HCT116 (cell line): ENCODE results near the gene ANO3. TPM values are rescaled to one million over a fixed set of nuclear protein-coding genes. Genes with fewer than 3 reads are reported as not detected.

Experiments used
- ATAC-seq: fragments of 200-7000 bp; cut with Tn5 transposase; 2 replicates; pipeline ENCODE4 v1.9.1; 2020; ENCODE audit warnings: mild to moderate bottlenecking, moderate library complexity
- BruUV-seq: library from RNA; stranded (reverse); fragments of 400-500 nt; replicated peaks from 2 replicates; lab custom pipeline; 2021; lab: Mats Ljungman, UMichigan
- CTCF ChIA-PET: fragments of 300-600 bp; sonication (Branson Sonifier 250); formaldehyde crosslinking; loops from one replicate; lab custom pipeline; 2021; ENCODE audit warnings: antibody characterized with exemption; lab: Charles Lee
- POLR2A ChIA-PET: fragments of 300-600, 350-600 bp; sonication (Branson Sonifier 250); formaldehyde crosslinking; loops from one replicate; lab custom pipeline; 2021; ENCODE audit warnings: antibody characterized with exemption; lab: Charles Lee
- RAD21 ChIA-PET, 2 experiments: fragments of 300-600 bp; sonication (Branson Sonifier 250); formaldehyde crosslinking; loops; one replicate each; lab custom pipeline; 2023; ENCODE audit warnings: low total read pairs in 2 of 2; ENCODE audit not compliant: uncharacterized antibody in 2 of 2, unreplicated experiment in 2 of 2, low non-redundant PET in 1 of 2; lab: Charles Lee
- DNase-seq: peaks from one replicate; pipeline ENCODE4 v3.0.0-alpha.2; 2010; ENCODE audit warnings: low read depth, low spot score
- H2AFZ ChIP-seq: fragments of 200-600 bp; shearing (Covaris generic), sonication (generic); 2 replicates; pipeline ENCODE4 v1.6.1; 2017; ENCODE audit warnings: low read depth, mixed run types, mixed read lengths, antibody characterized with exemption, low read length; ENCODE audit not compliant: poor library complexity, severe bottlenecking
- H3K27ac ChIP-seq: 2 replicates; pipeline ENCODE4 v1.5.1; 2012; ENCODE audit warnings: low read depth, low read length
- H3K27me3 ChIP-seq: fragments of 200-600 bp; sonication (generic); 2 replicates; pipeline ENCODE4 v1.6.1; 2016; ENCODE audit warnings: mixed run types, low read length, mixed read lengths; ENCODE audit not compliant: insufficient read depth
- H3K36me3 ChIP-seq, 2 experiments: fragments of 200-500 bp in 1 of 2; fragments of 200-600 bp in 1 of 2; sonication (Bioruptor generic) in 1 of 2; sonication (generic) in 1 of 2; 2 replicates each; pipeline versions ENCODE4 v1.5.1 to v1.6.1; 2014 to 2016; ENCODE audit warnings: low read length in 2 of 2, inconsistent platforms in 1 of 2, mixed read lengths in 1 of 2, mixed run types in 1 of 2; ENCODE audit not compliant: insufficient read depth in 2 of 2, control insufficient read depth in 1 of 2
- H3K4me1 ChIP-seq, 2 experiments: fragments of 200-600 bp in 1 of 2; sonication (generic) in 1 of 2; 2 replicates each; pipeline versions ENCODE4 v1.5.1 to v1.6.1; 2012 to 2017; ENCODE audit warnings: low read length in 2 of 2, inconsistent platforms in 1 of 2, mild to moderate bottlenecking in 1 of 2, mixed read lengths in 1 of 2, mixed run types in 1 of 2, moderate library complexity in 1 of 2; ENCODE audit not compliant: insufficient read depth in 2 of 2, control insufficient read depth in 1 of 2
- H3K4me2 ChIP-seq: fragments of 200-600 bp; sonication (generic); 2 replicates; pipeline ENCODE4 v1.6.1; 2017; ENCODE audit warnings: mixed run types, low read length, mixed read lengths
- H3K4me3 ChIP-seq, 2 experiments: fragments of 200-600 bp in 1 of 2; sonication (generic) in 1 of 2; replicated peaks in 1 of 2; 2 replicates each; pipeline ENCODE4 v1.5.1; 2011 to 2016; ENCODE audit warnings: low read length in 2 of 2, control low read depth in 1 of 2, low read depth in 1 of 2, mild to moderate bottlenecking in 1 of 2, mixed read lengths in 1 of 2, mixed run types in 1 of 2
- H3K79me2 ChIP-seq: fragments of 200-600 bp; sonication (generic); 2 replicates; pipeline ENCODE4 v1.6.1; 2017; ENCODE audit warnings: mild to moderate bottlenecking, mixed run types, low read length, moderate library complexity, mixed read lengths; ENCODE audit not compliant: insufficient read depth
- H3K9ac ChIP-seq: fragments of 200-600 bp; sonication (generic); 2 replicates; pipeline ENCODE4 v1.6.1; 2016; ENCODE audit warnings: low read length, mixed read lengths
- H3K9me2 ChIP-seq: fragments of 200-600 bp; sonication (generic), shearing (Covaris generic); 2 replicates; pipeline ENCODE4 v1.6.1; 2017; ENCODE audit warnings: mixed run types, mild to moderate bottlenecking, moderate library complexity; ENCODE audit not compliant: insufficient read depth
- H3K9me3 ChIP-seq, 2 experiments: fragments of 200-500 bp in 1 of 2; fragments of 200-600 bp in 1 of 2; sonication (Bioruptor generic) in 1 of 2; sonication (generic) in 1 of 2; 2 replicates each; pipeline ENCODE4 v1.6.1; 2014 to 2017; ENCODE audit warnings: low read length in 2 of 2, mixed read lengths in 2 of 2, inconsistent platforms in 1 of 2, low read depth in 1 of 2, mild to moderate bottlenecking in 1 of 2, mixed run types in 1 of 2, moderate library complexity in 1 of 2; ENCODE audit not compliant: control insufficient read depth in 1 of 2, insufficient read depth in 1 of 2
- H4K20me1 ChIP-seq: fragments of 200-600 bp; sonication (generic), shearing (Covaris generic); 2 replicates; pipeline ENCODE4 v1.6.1; 2017; ENCODE audit warnings: mixed run types, mild to moderate bottlenecking, moderate library complexity; ENCODE audit not compliant: insufficient read depth
- ATF3 ChIP-seq: IDR thresholded peaks from 2 replicates; pipeline ENCODE4 v1.6.1; 2012
- CEBPB ChIP-seq: IDR thresholded peaks from 2 replicates; pipeline ENCODE4 v1.6.1; 2012; ENCODE audit warnings: low read depth
- EGR1 ChIP-seq: IDR thresholded peaks from 2 replicates; pipeline ENCODE4 v1.6.1; 2012; ENCODE audit warnings: low read depth
- ELF1 ChIP-seq: IDR thresholded peaks from 2 replicates; pipeline ENCODE4 v1.6.1; 2012; ENCODE audit warnings: low read depth, borderline replicate concordance
- EZH2 ChIP-seq: fragments of 200-600 bp; sonication (generic); IDR thresholded peaks from 2 replicates; pipeline ENCODE4 v1.6.1; 2017; ENCODE audit warnings: antibody characterized with exemption, mixed run types
- EZH2phosphoT487 ChIP-seq: fragments of 200-600 bp; IDR thresholded peaks from 2 replicates; pipeline ENCODE4 v1.6.1; 2018; ENCODE audit warnings: antibody characterized with exemption, borderline replicate concordance
- JUND ChIP-seq: IDR thresholded peaks from 2 replicates; pipeline ENCODE4 v1.6.1; 2012
- POLR2AphosphoS5 ChIP-seq: IDR thresholded peaks from 2 replicates; pipeline ENCODE4 v1.6.1; 2011; ENCODE audit warnings: mild to moderate bottlenecking, low read depth, low read length, moderate library complexity
- RAD21 ChIP-seq: IDR thresholded peaks from 2 replicates; pipeline ENCODE4 v1.6.1; 2012; ENCODE audit warnings: low read depth, mild to moderate bottlenecking
- REST ChIP-seq: IDR thresholded peaks from 2 replicates; pipeline ENCODE4 v1.6.1; 2012; ENCODE audit warnings: low read depth
- SIN3A ChIP-seq: IDR thresholded peaks from 2 replicates; pipeline ENCODE4 v1.6.1; 2012; ENCODE audit warnings: low read depth
- SRF ChIP-seq: IDR thresholded peaks from 2 replicates; pipeline ENCODE4 v1.6.1; 2012; ENCODE audit warnings: low read depth
- TCF7L2 ChIP-seq: IDR thresholded peaks from 2 replicates; pipeline ENCODE4 v1.7.0; 2011; ENCODE audit warnings: borderline replicate concordance, inconsistent platforms; ENCODE audit not compliant: insufficient read depth, insufficient read length; ENCODE audit errors: extremely low read depth
- YY1 ChIP-seq: IDR thresholded peaks from 2 replicates; pipeline ENCODE4 v1.6.1; 2011; ENCODE audit warnings: low read length, low read depth, moderate library complexity, mild to moderate bottlenecking; ENCODE audit not compliant: insufficient replicate concordance; ENCODE audit errors: extremely low read depth
- ZBTB33 ChIP-seq: IDR thresholded peaks from 2 replicates; pipeline ENCODE4 v1.6.1; 2011; ENCODE audit warnings: mild to moderate bottlenecking, low read length, moderate library complexity; ENCODE audit not compliant: insufficient replicate concordance; ENCODE audit errors: extremely low read depth
- ZFX ChIP-seq: fragments of 450-650 bp; IDR thresholded peaks from 2 replicates; pipeline ENCODE4 v1.6.1; 2017
- ZNF274 ChIP-seq: fragments of 200-500 bp; sonication (Bioruptor generic); IDR thresholded peaks from 2 replicates; pipeline ENCODE4 v1.6.1; 2014; ENCODE audit warnings: mild to moderate bottlenecking, low read depth, low read length, inconsistent platforms
- intact Hi-C: fragments of 100-400 bp; cut with micrococcal nuclease; formaldehyde crosslinking; loops from 2 replicates; pipeline ENCODE4 v1.10.0; 2022
- total RNA-seq: library from RNA; stranded (reverse); gene quantifications from one replicate; pipeline ENCODE4 v1.2.1, GENCODE V29; 2021; ENCODE audit not compliant: unreplicated experiment
- TF ChIP-seq, protein P1 (sequence below): IDR thresholded peaks from 2 replicates; pipeline ENCODE4 v1.6.1; 2012

ANO3 gene
- total RNA-seq, 1 experiment from 2014 or later: not detected

- Histone ChIP-seq H3K9me2 (no peaks in the 10 kb centered on the region), H3K4me1 (no peaks in the 10 kb centered on the region), H3K9me3 (peaks cover 0 to 9% of the 10 kb centered on the region in 2 experiments; a peak in 1 of 4 replicates), H3K27me3 (no peaks in the 10 kb centered on the region), H3K4me3 (no peak overlapping the region), H3K36me3 (no peaks in the 10 kb centered on the region; a peak in 1 of 4 replicates), H4K20me1 (no peaks in the 10 kb centered on the region; the same call in 1 of the 2 replicates), H2AFZ (no peak overlapping the region), H3K4me2 (no peak overlapping the region)
- intact Hi-C loops: no loop called here
- CTCF ChIA-PET: no interaction called here
- no peak for TF ChIP-seq CEBPB
- TF ChIP-seq SIN3A: no peak
- no peak for TF ChIP-seq ZFX
- TF ChIP-seq TCF7L2: no peak
- TF ChIP-seq POLR2AphosphoS5: no peak
- TF ChIP-seq JUND: no peak
- no peak for TF ChIP-seq ATF3
- TF ChIP-seq ZBTB33: no peak
- TF ChIP-seq REST: no peak
- no peak for TF ChIP-seq SRF
- TF ChIP-seq ZNF274: no peak
- TF ChIP-seq ELF1: no peak
- no peak for TF ChIP-seq EZH2
- TF ChIP-seq, protein P1, sequence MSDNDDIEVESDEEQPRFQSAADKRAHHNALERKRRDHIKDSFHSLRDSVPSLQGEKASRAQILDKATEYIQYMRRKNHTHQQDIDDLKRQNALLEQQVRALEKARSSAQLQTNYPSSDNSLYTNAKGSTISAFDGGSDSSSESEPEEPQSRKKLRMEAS: no peak
- no peak for TF ChIP-seq EZH2phosphoT487
- no peak for TF ChIP-seq RAD21
- TF ChIP-seq EGR1: no peak
- TF ChIP-seq YY1: no peak
- TF ChIP-seq, all 23 proteins: peak for 0
- H3K27ac ChIP-seq: no peak overlapping the region
- DNase-seq (no peak), ATAC-seq (no peak)
- H3K9ac ChIP-seq: no peak overlapping the region
- BruUV-seq: no TSS peak
- RAD21 ChIA-PET: no interaction called here
- POLR2A ChIA-PET: no interaction called here
- no peaks in the 10 kb centered on the region for H3K79me2 ChIP-seq
Measured at GRCh38 chr11:26557666-26558065, 225.7 kb downstream of the ANO3 start.
